ENCODE results near the gene NPC1L1. TPM values are rescaled to one million over a fixed set of nuclear protein-coding genes. Genes with fewer than 3 reads are reported as not detected.

Gene NPC1L1
- total RNA-seq, 1 experiment from 2014 or later, result 0.15 TPM

GRCh38 chr7:44477938-44478337 is 63.2 kb downstream of the NPC1L1 start (continued):
- TF ChIP-seq AFF4 (CRISPR knock-in tag; IDR thresholded peaks at IDR 0.05; ENCODE audit: borderline replicate concordance) (no peak), CTCF (IDR thresholded peaks at IDR 0.05) (no peak), ZNF423 (CRISPR knock-in tag; IDR thresholded peaks at IDR 0.05) (no peak), KAT7 (CRISPR knock-in tag; IDR thresholded peaks at IDR 0.05; ENCODE audit: borderline replicate concordance) (no peak), ELF4 (CRISPR knock-in tag; IDR thresholded peaks at IDR 0.05; ENCODE audit: low read depth) (no peak), EMX1 (CRISPR knock-in tag; IDR thresholded peaks at IDR 0.05) (no peak), ZMAT4 (CRISPR knock-in tag; IDR thresholded peaks at IDR 0.05) (no peak), TEAD4 (CRISPR knock-in tag; IDR thresholded peaks at IDR 0.05) (no peak), ZNF138 (CRISPR knock-in tag; conservative IDR thresholded peaks at IDR 0.05) (no peak)
- TF ChIP-seq, protein P1, sequence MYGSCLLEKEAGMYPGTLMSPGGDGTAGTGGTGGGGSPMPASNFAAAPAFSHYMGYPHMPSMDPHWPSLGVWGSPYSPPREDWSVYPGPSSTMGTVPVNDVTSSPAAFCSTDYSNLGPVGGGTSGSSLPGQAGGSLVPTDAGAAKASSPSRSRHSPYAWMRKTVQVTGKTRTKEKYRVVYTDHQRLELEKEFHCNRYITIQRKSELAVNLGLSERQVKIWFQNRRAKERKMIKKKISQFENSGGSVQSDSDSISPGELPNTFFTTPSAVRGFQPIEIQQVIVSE (CRISPR knock-in tag; IDR thresholded peaks at IDR 0.05; ENCODE audit: borderline replicate concordance), result no peak
- TF ChIP-seq, protein P2, sequence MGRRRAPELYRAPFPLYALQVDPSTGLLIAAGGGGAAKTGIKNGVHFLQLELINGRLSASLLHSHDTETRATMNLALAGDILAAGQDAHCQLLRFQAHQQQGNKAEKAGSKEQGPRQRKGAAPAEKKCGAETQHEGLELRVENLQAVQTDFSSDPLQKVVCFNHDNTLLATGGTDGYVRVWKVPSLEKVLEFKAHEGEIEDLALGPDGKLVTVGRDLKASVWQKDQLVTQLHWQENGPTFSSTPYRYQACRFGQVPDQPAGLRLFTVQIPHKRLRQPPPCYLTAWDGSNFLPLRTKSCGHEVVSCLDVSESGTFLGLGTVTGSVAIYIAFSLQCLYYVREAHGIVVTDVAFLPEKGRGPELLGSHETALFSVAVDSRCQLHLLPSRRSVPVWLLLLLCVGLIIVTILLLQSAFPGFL (CRISPR knock-in tag; IDR thresholded peaks at IDR 0.05; ENCODE audit: borderline replicate concordance), result no peak

GRCh38 chr7:44477063-44477830 is 63.9 kb downstream of the NPC1L1 start:
- Mint-ChIP-seq H3K36me3 (peaks cover 43% of the 10 kb centered on the region), H3K27me3 (ENCODE audit: low read depth) (no peaks in the 10 kb centered on the region; the same call in 1 of the 2 replicates), H3K27ac (peak overlapping the region; percentile 19; the same call in 1 of the 2 replicates), H3K9me3 (no peaks in the 10 kb centered on the region), H3K4me3 (no peak overlapping the region), H3K4me1 (no peaks in the 10 kb centered on the region)
- TF ChIP-seq CTCF (IDR thresholded peaks at IDR 0.05), result peak; percentile 89
- TF ChIP-seq, protein P3, sequence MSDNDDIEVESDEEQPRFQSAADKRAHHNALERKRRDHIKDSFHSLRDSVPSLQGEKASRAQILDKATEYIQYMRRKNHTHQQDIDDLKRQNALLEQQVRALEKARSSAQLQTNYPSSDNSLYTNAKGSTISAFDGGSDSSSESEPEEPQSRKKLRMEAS (CRISPR knock-in tag; IDR thresholded peaks at IDR 0.05), result no peak
- TF ChIP-seq, protein P4, sequence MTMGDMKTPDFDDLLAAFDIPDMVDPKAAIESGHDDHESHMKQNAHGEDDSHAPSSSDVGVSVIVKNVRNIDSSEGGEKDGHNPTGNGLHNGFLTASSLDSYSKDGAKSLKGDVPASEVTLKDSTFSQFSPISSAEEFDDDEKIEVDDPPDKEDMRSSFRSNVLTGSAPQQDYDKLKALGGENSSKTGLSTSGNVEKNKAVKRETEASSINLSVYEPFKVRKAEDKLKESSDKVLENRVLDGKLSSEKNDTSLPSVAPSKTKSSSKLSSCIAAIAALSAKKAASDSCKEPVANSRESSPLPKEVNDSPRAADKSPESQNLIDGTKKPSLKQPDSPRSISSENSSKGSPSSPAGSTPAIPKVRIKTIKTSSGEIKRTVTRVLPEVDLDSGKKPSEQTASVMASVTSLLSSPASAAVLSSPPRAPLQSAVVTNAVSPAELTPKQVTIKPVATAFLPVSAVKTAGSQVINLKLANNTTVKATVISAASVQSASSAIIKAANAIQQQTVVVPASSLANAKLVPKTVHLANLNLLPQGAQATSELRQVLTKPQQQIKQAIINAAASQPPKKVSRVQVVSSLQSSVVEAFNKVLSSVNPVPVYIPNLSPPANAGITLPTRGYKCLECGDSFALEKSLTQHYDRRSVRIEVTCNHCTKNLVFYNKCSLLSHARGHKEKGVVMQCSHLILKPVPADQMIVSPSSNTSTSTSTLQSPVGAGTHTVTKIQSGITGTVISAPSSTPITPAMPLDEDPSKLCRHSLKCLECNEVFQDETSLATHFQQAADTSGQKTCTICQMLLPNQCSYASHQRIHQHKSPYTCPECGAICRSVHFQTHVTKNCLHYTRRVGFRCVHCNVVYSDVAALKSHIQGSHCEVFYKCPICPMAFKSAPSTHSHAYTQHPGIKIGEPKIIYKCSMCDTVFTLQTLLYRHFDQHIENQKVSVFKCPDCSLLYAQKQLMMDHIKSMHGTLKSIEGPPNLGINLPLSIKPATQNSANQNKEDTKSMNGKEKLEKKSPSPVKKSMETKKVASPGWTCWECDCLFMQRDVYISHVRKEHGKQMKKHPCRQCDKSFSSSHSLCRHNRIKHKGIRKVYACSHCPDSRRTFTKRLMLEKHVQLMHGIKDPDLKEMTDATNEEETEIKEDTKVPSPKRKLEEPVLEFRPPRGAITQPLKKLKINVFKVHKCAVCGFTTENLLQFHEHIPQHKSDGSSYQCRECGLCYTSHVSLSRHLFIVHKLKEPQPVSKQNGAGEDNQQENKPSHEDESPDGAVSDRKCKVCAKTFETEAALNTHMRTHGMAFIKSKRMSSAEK (CRISPR knock-in tag; IDR thresholded peaks at IDR 0.05; ENCODE audit: borderline replicate concordance), result no peak
- DNase-seq (ENCODE audit: low spot score) (peak; percentile 75), ATAC-seq (peak; percentile 100)
- ChIA-PET CTCF (interaction anchor here (0.5 to 1.2 kb wide), 24 partner anchors 9 to 411 kb away, joined by 3 to 11 read pairs (median 4); partner anchors contain the start of genes NUDCD3 and PGAM2), POLR2A (no interaction called here)
